ENCODE data around the gene ATP6V1C2.
"Not testable (repeated sequence)": the region's sequence is repeated elsewhere in the genome, so short reads cannot be mapped to it uniquely, and the experiment has no call there.

The ATP6V1C2 gene

DNA sequence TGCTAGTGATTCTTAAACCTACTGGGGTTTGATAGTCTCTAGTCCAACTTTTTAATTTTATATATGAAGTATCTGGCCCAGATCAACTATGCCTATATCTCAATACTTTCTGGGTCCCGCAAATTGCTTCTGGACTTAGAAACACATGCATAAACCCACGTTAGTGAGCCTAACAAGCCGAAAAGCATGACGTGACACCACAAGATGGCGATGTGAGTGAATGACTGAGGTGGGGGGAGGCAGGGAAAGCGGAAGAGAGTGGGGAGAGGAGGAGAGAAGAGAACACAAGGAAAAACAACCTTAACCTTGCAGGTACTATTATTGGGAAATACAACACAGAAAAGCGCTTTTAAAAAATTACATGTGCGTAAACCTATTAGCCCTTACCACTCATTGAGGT lies 77.4 kb downstream of the ATP6V1C2 start:
- H3K27ac ChIP-seq (ENCODE audit: low read length): no peak overlapping the region
- no peak for DNase-seq
- H3K4me1 ChIP-seq (ENCODE audit: low read length): peaks cover 21% of the 10 kb centered on the region
- H3K27me3 ChIP-seq (replicated peaks; ENCODE audit: insufficient read depth, low read length): no peaks in the 10 kb centered on the region
- TF ChIP-seq EZH2phosphoT487 (IDR thresholded peaks at IDR 0.05; ENCODE audit: low read length) (no peak), EZH2 (optimal IDR thresholded peaks at IDR 0.05; ENCODE audit: low read depth, low read length) (no peak)
- TF ChIP-seq, protein P1, sequence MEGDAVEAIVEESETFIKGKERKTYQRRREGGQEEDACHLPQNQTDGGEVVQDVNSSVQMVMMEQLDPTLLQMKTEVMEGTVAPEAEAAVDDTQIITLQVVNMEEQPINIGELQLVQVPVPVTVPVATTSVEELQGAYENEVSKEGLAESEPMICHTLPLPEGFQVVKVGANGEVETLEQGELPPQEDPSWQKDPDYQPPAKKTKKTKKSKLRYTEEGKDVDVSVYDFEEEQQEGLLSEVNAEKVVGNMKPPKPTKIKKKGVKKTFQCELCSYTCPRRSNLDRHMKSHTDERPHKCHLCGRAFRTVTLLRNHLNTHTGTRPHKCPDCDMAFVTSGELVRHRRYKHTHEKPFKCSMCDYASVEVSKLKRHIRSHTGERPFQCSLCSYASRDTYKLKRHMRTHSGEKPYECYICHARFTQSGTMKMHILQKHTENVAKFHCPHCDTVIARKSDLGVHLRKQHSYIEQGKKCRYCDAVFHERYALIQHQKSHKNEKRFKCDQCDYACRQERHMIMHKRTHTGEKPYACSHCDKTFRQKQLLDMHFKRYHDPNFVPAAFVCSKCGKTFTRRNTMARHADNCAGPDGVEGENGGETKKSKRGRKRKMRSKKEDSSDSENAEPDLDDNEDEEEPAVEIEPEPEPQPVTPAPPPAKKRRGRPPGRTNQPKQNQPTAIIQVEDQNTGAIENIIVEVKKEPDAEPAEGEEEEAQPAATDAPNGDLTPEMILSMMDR (IDR thresholded peaks at IDR 0.05; ENCODE audit: low read length): no peak
- peaks cover 17% of the 10 kb centered on the region for H3F3A ChIP-seq (ENCODE audit: insufficient read depth, low read length)
- no peak overlapping the region for H3K4me2 ChIP-seq (ENCODE audit: low read depth, low read length)
- H3K79me2 ChIP-seq (ENCODE audit: low read length): peaks cover 98% of the 10 kb centered on the region
- peaks cover 27% of the 10 kb centered on the region; the same call in 1 of the 2 replicates for H4K20me1 ChIP-seq (ENCODE audit: insufficient read depth, low read length)
- H2AFZ ChIP-seq (ENCODE audit: low read length): no peak overlapping the region
- no peak overlapping the region for H3K4me3 ChIP-seq (ENCODE audit: low read length)
- H3K9ac ChIP-seq (ENCODE audit: low read length): no peak overlapping the region
- H3K9me2 ChIP-seq (replicated peaks; ENCODE audit: insufficient read depth, low read length): no peaks in the 10 kb centered on the region
- H3K9me3 ChIP-seq (replicated peaks; ENCODE audit: insufficient read depth, low read length): no peaks in the 10 kb centered on the region
- peaks cover 41% of the 10 kb centered on the region for H3K36me3 ChIP-seq (replicated peaks; ENCODE audit: insufficient read depth, low read length)

DNA sequence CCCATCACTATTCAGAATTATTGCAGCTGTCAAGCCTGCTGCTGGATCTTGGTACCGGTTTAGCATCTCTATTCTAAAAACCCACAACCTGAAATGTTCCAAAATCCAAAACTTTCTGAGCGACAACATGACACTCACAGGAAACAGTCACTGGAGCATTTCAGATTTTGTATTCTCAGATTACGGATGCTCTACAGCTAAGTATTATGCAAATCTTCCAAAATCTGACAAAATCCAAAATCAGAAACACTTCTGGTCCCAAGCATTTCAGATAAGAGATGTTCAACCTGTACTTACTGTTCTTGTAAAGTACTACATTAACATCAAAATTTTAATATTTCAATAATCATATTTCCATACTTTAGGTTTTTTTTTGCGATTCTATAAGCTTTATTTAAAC lies 78.7 kb downstream of the ATP6V1C2 start:
- Histone ChIP-seq H4K20me1 (ENCODE audit: insufficient read depth, low read length) (peaks cover 27% of the 10 kb centered on the region; the same call in 1 of the 2 replicates), H2AFZ (ENCODE audit: low read length) (no peak overlapping the region), H3K27me3 (replicated peaks; ENCODE audit: insufficient read depth, low read length) (no peaks in the 10 kb centered on the region), H3K36me3 (replicated peaks; ENCODE audit: insufficient read depth, low read length) (peaks cover 40% of the 10 kb centered on the region), H3K4me1 (ENCODE audit: low read length) (peaks cover 15% of the 10 kb centered on the region), H3F3A (ENCODE audit: insufficient read depth, low read length) (peaks cover 9% of the 10 kb centered on the region), H3K9ac (ENCODE audit: low read length) (no peak overlapping the region), H3K9me3 (replicated peaks; ENCODE audit: insufficient read depth, low read length) (no peaks in the 10 kb centered on the region), H3K4me3 (ENCODE audit: low read length) (no peak overlapping the region), H3K4me2 (ENCODE audit: low read depth, low read length) (no peak overlapping the region), H3K79me2 (ENCODE audit: low read length) (peaks cover 91% of the 10 kb centered on the region), H3K9me2 (replicated peaks; ENCODE audit: insufficient read depth, low read length) (no peaks in the 10 kb centered on the region), H3K27ac (ENCODE audit: low read length) (no peak overlapping the region)
- no peak for TF ChIP-seq EZH2phosphoT487 (IDR thresholded peaks at IDR 0.05; ENCODE audit: low read length)
- TF ChIP-seq, protein P1 (IDR thresholded peaks at IDR 0.05; ENCODE audit: low read length): no peak
- DNase-seq: no peak

DNA sequence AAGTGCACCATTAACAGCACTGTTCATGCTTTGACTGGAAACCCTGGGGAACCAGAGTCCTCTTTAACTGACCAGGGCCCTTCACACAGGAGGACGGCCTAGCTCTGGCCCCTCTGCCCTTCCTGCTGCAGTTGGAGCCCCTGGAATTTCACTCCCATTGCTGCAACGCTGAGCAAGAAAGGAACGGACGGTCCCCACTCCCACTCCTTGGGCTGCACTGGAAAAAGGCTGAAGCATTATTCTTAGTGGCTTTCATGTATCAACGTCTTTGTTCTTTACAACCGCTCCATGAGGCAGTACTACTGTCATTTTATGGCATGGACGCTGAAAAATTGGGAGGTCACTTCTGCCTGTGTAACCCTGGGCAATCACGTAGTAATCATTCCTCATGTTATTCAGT lies 81.2 kb downstream of the ATP6V1C2 start:
- Histone ChIP-seq H3K4me1 (ENCODE audit: low read length) (0 out of 2 replicates have a peak, but pooled peaks cover 3% of the 10 kb centered on the region), H3K27ac (ENCODE audit: low read length) (no peak overlapping the region), H3K4me3 (ENCODE audit: low read length) (no peak overlapping the region), H2AFZ (ENCODE audit: low read length) (no peak overlapping the region), H3K79me2 (ENCODE audit: low read length) (peaks cover 84% of the 10 kb centered on the region), H3K4me2 (ENCODE audit: low read depth, low read length) (no peak overlapping the region), H3K9me3 (replicated peaks; ENCODE audit: insufficient read depth, low read length) (no peaks in the 10 kb centered on the region), H3F3A (ENCODE audit: insufficient read depth, low read length) (0 out of 2 replicates have a peak, but pooled peaks cover 3% of the 10 kb centered on the region), H3K9me2 (replicated peaks; ENCODE audit: insufficient read depth, low read length) (no peaks in the 10 kb centered on the region), H3K36me3 (replicated peaks; ENCODE audit: insufficient read depth, low read length) (peaks cover 30% of the 10 kb centered on the region), H3K9ac (ENCODE audit: low read length) (no peak overlapping the region), H3K27me3 (replicated peaks; ENCODE audit: insufficient read depth, low read length) (no peaks in the 10 kb centered on the region), H4K20me1 (ENCODE audit: insufficient read depth, low read length) (peaks cover 39% of the 10 kb centered on the region)
- TF ChIP-seq EZH2 (optimal IDR thresholded peaks at IDR 0.05; ENCODE audit: low read depth, low read length) (no peak), EZH2phosphoT487 (IDR thresholded peaks at IDR 0.05; ENCODE audit: low read length) (no peak)
- TF ChIP-seq, protein P1 (IDR thresholded peaks at IDR 0.05; ENCODE audit: low read length): no peak
- DNase-seq: no peak

DNA sequence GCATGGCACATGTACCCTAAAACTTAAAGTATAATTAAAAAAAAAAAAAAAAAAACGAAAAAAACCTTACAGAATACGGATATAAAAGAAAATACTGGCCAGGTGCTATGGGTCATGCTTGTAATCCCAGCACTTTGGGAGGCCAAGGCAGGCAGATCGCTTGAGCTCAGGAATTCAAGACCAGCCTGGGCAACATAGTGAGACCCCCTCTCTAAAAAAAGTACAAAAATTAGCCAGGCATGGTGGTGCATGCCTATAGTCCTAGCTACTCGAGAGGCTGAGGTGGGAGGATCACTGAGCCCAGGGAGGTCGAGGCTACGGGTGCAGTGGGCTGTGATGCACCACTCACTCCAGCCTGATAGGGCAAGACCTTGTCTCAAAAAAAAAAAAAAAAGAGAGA lies 84.6 kb downstream of the ATP6V1C2 start:
- H2AFZ ChIP-seq (ENCODE audit: low read length); H3K9me3 ChIP-seq (replicated peaks; ENCODE audit: insufficient read depth, low read length); H3K4me3 ChIP-seq (ENCODE audit: low read length); H3K27me3 ChIP-seq (replicated peaks; ENCODE audit: insufficient read depth, low read length); DNase-seq; H3K27ac ChIP-seq (ENCODE audit: low read length); H3K4me2 ChIP-seq (ENCODE audit: low read depth, low read length); H3K9me2 ChIP-seq (replicated peaks; ENCODE audit: insufficient read depth, low read length); H3K9ac ChIP-seq (ENCODE audit: low read length): not testable (repeated sequence)
- Histone ChIP-seq H3K79me2 (ENCODE audit: low read length) (peaks cover 84% of the 10 kb centered on the region), H4K20me1 (ENCODE audit: insufficient read depth, low read length) (peaks cover 55% of the 10 kb centered on the region), H3F3A (ENCODE audit: insufficient read depth, low read length) (peaks cover 16% of the 10 kb centered on the region), H3K4me1 (ENCODE audit: low read length) (peaks cover 20% of the 10 kb centered on the region), H3K36me3 (replicated peaks; ENCODE audit: insufficient read depth, low read length) (peaks cover 17% of the 10 kb centered on the region)

Data from MM.1S (cell line).